GM23248 (cell line): ENCODE measurements around the gene LIPG. TPM values are rescaled to one million over a fixed set of nuclear protein-coding genes. Genes with fewer than 3 reads are reported as not detected.

Experiments
- DNase-seq: peaks from one replicate; pipeline ENCODE4 v3.0.0-alpha.2; 2015
- H2AFZ ChIP-seq: fragments of 200-600 bp; sonication (generic); 2 replicates; pipeline ENCODE4 v1.6.1; 2016; ENCODE audit warnings: antibody characterized with exemption
- H3F3A ChIP-seq: fragments of 200-600 bp; sonication (generic); 2 replicates; pipeline ENCODE4 v1.6.1; 2016; ENCODE audit warnings: mild to moderate bottlenecking, antibody characterized with exemption, mixed run types; ENCODE audit not compliant: insufficient read depth
- H3K27ac ChIP-seq: fragments of 200-600 bp; sonication (generic); 2 replicates; pipeline ENCODE4 v1.5.1; 2016; ENCODE audit warnings: mild to moderate bottlenecking
- H3K27me3 ChIP-seq: fragments of 200-600 bp; sonication (generic); replicated peaks from 2 replicates; pipeline ENCODE4 v1.6.1; 2016; ENCODE audit warnings: mild to moderate bottlenecking; ENCODE audit not compliant: insufficient read depth
- H3K36me3 ChIP-seq: fragments of 200-600 bp; sonication (generic); 2 replicates; pipeline ENCODE4 v1.6.1; 2016; ENCODE audit warnings: low read depth, mild to moderate bottlenecking
- H3K4me1 ChIP-seq: fragments of 200-600 bp; sonication (generic); 2 replicates; pipeline ENCODE4 v1.6.1; 2016; ENCODE audit warnings: mild to moderate bottlenecking; ENCODE audit not compliant: insufficient read depth
- H3K4me2 ChIP-seq: fragments of 200-600 bp; sonication (generic); one replicate; pipeline ENCODE4 v1.6.1; 2016; ENCODE audit warnings: mild to moderate bottlenecking; ENCODE audit not compliant: unreplicated experiment
- H3K4me3 ChIP-seq: fragments of 200-600 bp; sonication (generic); 2 replicates; pipeline ENCODE4 v1.5.1; 2016; ENCODE audit warnings: mild to moderate bottlenecking
- H3K79me2 ChIP-seq: fragments of 200-600 bp; sonication (generic); 2 replicates; pipeline ENCODE4 v1.6.1; 2016; ENCODE audit warnings: mild to moderate bottlenecking; ENCODE audit not compliant: insufficient read depth
- H3K9ac ChIP-seq: fragments of 200-600 bp; sonication (generic); 2 replicates; pipeline ENCODE4 v1.6.1; 2016; ENCODE audit warnings: mild to moderate bottlenecking
- H3K9me2 ChIP-seq: fragments of 200-600 bp; sonication (generic); 2 replicates; pipeline ENCODE4 v1.6.1; 2016; ENCODE audit warnings: mixed run types, mild to moderate bottlenecking, moderate library complexity; ENCODE audit not compliant: insufficient read depth
- H3K9me3 ChIP-seq: fragments of 200-600 bp; sonication (generic); one replicate; pipeline ENCODE4 v1.6.1; 2017; ENCODE audit warnings: low read depth
- H4K20me1 ChIP-seq: fragments of 200-600 bp; sonication (generic); 2 replicates; pipeline ENCODE4 v1.6.0; 2016; ENCODE audit not compliant: insufficient read depth
- EZH2 ChIP-seq: fragments of 200-600 bp; sonication (generic); IDR thresholded peaks from 2 replicates; pipeline ENCODE4 v1.6.1; 2018; ENCODE audit warnings: antibody characterized with exemption, mild to moderate bottlenecking; ENCODE audit not compliant: insufficient read depth, poor library complexity, severe bottlenecking
- EZH2phosphoT487 ChIP-seq: fragments of 200-600 bp; sonication (generic); IDR thresholded peaks from 2 replicates; pipeline ENCODE4 v1.6.1; 2018; ENCODE audit warnings: antibody characterized with exemption, moderate library complexity, mild to moderate bottlenecking, low read depth; ENCODE audit not compliant: insufficient read depth
- WGBS, 2 experiments: methylation state at CpG; one replicate each; pipeline ENCODE4 v1.1.6; 2015 to 2017; ENCODE audit warnings: low lambda C conversion rate in 2 of 2, low coverage in 1 of 2; ENCODE audit errors: missing lambda C conversion rate in 2 of 2; 5-methylcytosine and 5-hydroxymethylcytosine counted together
- in situ Hi-C: fragments of 300-500 bp; cut with MboI; formaldehyde crosslinking; loops from 2 replicates; pipeline ENCODE4 v1.15.0; 2020
- polyA plus RNA-seq: library from polyadenylated mRNA; unstranded; fragments of >200 nt; fragmentation: Nextera tagmentation; extraction: Ambion mirVana; gene quantifications from 2 replicates; pipeline ENCODE4 v1.2.1, GENCODE V29; 2016
- total RNA-seq: library from RNA; depleted of rRNA; stranded (reverse); fragments of >200 nt; shearing (Covaris generic); gene quantifications from 2 replicates; pipeline ENCODE4 v1.2.3, GENCODE V29; 2014

Gene LIPG
- total and polyA plus RNA-seq, 2 experiments from 2014 or later = 0.38 to 0.43 TPM

GRCh38 chr18:49585781-49586663 lies 24.2 kb downstream of the LIPG start:
- H3F3A ChIP-seq = no peaks in the 10 kb centered on the region
- in situ Hi-C loops = no loop called here
- H3K27me3 ChIP-seq = peaks cover 13% of the 10 kb centered on the region
- no peaks in the 10 kb centered on the region for H3K4me1 ChIP-seq
- DNase-seq = no peak
- no peak for TF ChIP-seq EZH2
- no peak for TF ChIP-seq EZH2phosphoT487
- no peak overlapping the region for H3K4me2 ChIP-seq
- H4K20me1 ChIP-seq = no peaks in the 10 kb centered on the region
- 69 to 78% methylated on average over 9 of the region's 9 CpGs for WGBS, 2 experiments
- no peaks in the 10 kb centered on the region for H3K9me2 ChIP-seq
- H2AFZ ChIP-seq = no peak overlapping the region
- no peaks in the 10 kb centered on the region for H3K79me2 ChIP-seq
- H3K4me3 ChIP-seq = no peak overlapping the region
- no peak overlapping the region for H3K9ac ChIP-seq
- H3K9me3 ChIP-seq = no peaks in the 10 kb centered on the region
- H3K27ac ChIP-seq = no peak overlapping the region
- H3K36me3 ChIP-seq = no peaks in the 10 kb centered on the region

DNA sequence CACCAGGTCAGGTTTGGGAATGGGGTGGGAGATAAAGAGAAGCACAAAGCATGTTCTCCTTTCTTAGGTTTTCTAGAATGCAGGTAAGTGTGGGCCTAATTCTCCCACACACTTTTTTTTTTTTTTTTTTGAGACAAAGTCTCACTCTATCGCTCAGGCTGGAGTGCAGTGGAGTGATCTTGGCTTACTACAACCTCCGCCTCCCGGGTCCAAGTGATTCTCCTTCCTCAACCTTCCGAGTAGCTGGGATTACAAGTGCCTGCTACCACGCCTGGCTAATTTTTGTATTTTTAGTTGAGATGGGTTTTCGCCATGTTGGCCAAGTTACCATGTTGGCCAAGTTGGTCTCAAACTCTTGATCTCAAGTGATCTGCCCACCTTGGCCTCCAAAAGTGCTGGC lies 26.3 kb downstream of the LIPG start:
- H3K9me3 ChIP-seq = no peaks in the 10 kb centered on the region
- H3K4me3 ChIP-seq = no peak overlapping the region
- 74 to 75% methylated on average over 6 of the region's 6 CpGs for WGBS, 2 experiments
- H3K27me3 ChIP-seq = no peaks in the 10 kb centered on the region; the same call in 1 of the 2 replicates
- TF ChIP-seq EZH2 (no peak), EZH2phosphoT487 (no peak)
- DNase-seq = no peak
- H3K27ac ChIP-seq = no peak overlapping the region
- H3K4me2 ChIP-seq = no peak overlapping the region
- H3K79me2 ChIP-seq = no peaks in the 10 kb centered on the region
- no peaks in the 10 kb centered on the region for H4K20me1 ChIP-seq
- no peak overlapping the region for H2AFZ ChIP-seq
- H3K9me2 ChIP-seq = no peaks in the 10 kb centered on the region
- no peak overlapping the region for H3K9ac ChIP-seq
- in situ Hi-C loops = no loop called here
- no peaks in the 10 kb centered on the region for H3K36me3 ChIP-seq
- H3F3A ChIP-seq = no peaks in the 10 kb centered on the region
- no peaks in the 10 kb centered on the region for H3K4me1 ChIP-seq

- TF ChIP-seq EZH2 (no peak), EZH2phosphoT487 (no peak)
- Histone ChIP-seq H3K9me2 (no peaks in the 10 kb centered on the region), H3K9me3 (no peaks in the 10 kb centered on the region), H4K20me1 (no peaks in the 10 kb centered on the region), H3K36me3 (no peaks in the 10 kb centered on the region), H3K79me2 (no peaks in the 10 kb centered on the region), H3F3A (no peaks in the 10 kb centered on the region), H3K9ac (no peak overlapping the region), H3K4me2 (no peak overlapping the region), H3K27me3 (no peaks in the 10 kb centered on the region; the same call in 1 of the 2 replicates), H3K4me1 (no peaks in the 10 kb centered on the region), H3K27ac (no peak overlapping the region), H2AFZ (no peak overlapping the region), H3K4me3 (no peak overlapping the region)
- 77 to 79% methylated on average over 12 of the region's 12 CpGs for WGBS, 2 experiments
- no peak for DNase-seq
- in situ Hi-C loops = no loop called here
These were observed 27.1 kb downstream of the LIPG start for GRCh38 chr18:49588971-49589370.

- H2AFZ ChIP-seq = no peak overlapping the region
- H4K20me1 ChIP-seq = no peaks in the 10 kb centered on the region
- no peaks in the 10 kb centered on the region for H3K9me2 ChIP-seq
- no peaks in the 10 kb centered on the region for H3K4me1 ChIP-seq
- no peaks in the 10 kb centered on the region for H3K9me3 ChIP-seq
- no peaks in the 10 kb centered on the region for H3K36me3 ChIP-seq
- H3K4me2 ChIP-seq = no peak overlapping the region
- in situ Hi-C loops = no loop called here
- no peak for DNase-seq
- H3K9ac ChIP-seq = no peak overlapping the region
- H3K27me3 ChIP-seq = no peaks in the 10 kb centered on the region; the same call in 1 of the 2 replicates
- no peak overlapping the region for H3K27ac ChIP-seq
- no peak overlapping the region for H3K4me3 ChIP-seq
- no peaks in the 10 kb centered on the region for H3K79me2 ChIP-seq
- TF ChIP-seq EZH2 (no peak), EZH2phosphoT487 (no peak)
- no peaks in the 10 kb centered on the region for H3F3A ChIP-seq
- 78 to 79% methylated on average over 10 of the region's 10 CpGs for WGBS, 2 experiments
These were observed 28.8 kb downstream of the LIPG start for GRCh38 chr18:49590608-49591007.
